HEK293 (cell line): ENCODE data around the gene PARP1.

ENCODE experiments used
- CTCF ChIA-PET: fragments of 350-600 bp; formaldehyde crosslinking; extraction: SDS; loops from one replicate; lab custom pipeline; 2021; ENCODE audit warnings: antibody characterized with exemption; lab: Yijun Ruan, JAX
- POLR2A ChIA-PET: fragments of 300-600 bp; formaldehyde crosslinking; extraction: SDS; loops from one replicate; lab custom pipeline; 2020; ENCODE audit warnings: antibody characterized with exemption, inconsistent platforms; lab: Yijun Ruan, JAX
- H3K27ac ChIP-seq: fragments of 200-500 bp; sonication (Bioruptor generic); 2 replicates; pipeline ENCODE4 v1.5.1; 2014; ENCODE audit warnings: low read depth, low read length, control low read depth, inconsistent platforms; ENCODE audit errors: extremely low read depth
- H3K36me3 ChIP-seq, 2 experiments: fragments of 200-500 bp in 1 of 2; sonication (Bioruptor generic) in 1 of 2; 1 replicate in 1 of 2; 2 replicates in 1 of 2; pipeline ENCODE4 v1.5.1; 2014 to 2017; ENCODE audit warnings: inconsistent platforms in 2 of 2, low read length in 2 of 2; ENCODE audit not compliant: control insufficient read depth in 2 of 2, insufficient read depth in 1 of 2
- H3K4me1 ChIP-seq: fragments of 200-500 bp; sonication (Bioruptor generic); 2 replicates; pipeline ENCODE4 v1.5.1; 2014; ENCODE audit warnings: mild to moderate bottlenecking, low read length, inconsistent platforms; ENCODE audit not compliant: control insufficient read depth, insufficient read depth
- H3K4me3 ChIP-seq: 2 replicates; pipeline ENCODE4 v1.5.1; 2011; ENCODE audit warnings: low read depth, mild to moderate bottlenecking, control low read depth, low read length, moderate library complexity
- H3K9me3 ChIP-seq: fragments of 200-500 bp; sonication (Bioruptor generic); 2 replicates; pipeline ENCODE4 v1.5.1; 2014; ENCODE audit warnings: low read depth, low read length, inconsistent platforms; ENCODE audit not compliant: control insufficient read depth, insufficient read depth
- HOXA7 ChIP-seq: sonication (generic); formaldehyde crosslinking; IDR thresholded peaks from 2 replicates; pipeline ENCODE4 v1.8.1; 2022; ENCODE audit warnings: missing genetic modification reagents, borderline replicate concordance
- KLF10 ChIP-seq: fragments of 450-650 bp; IDR thresholded peaks from 2 replicates; pipeline ENCODE4 v1.5.1; 2018; ENCODE audit warnings: missing biosample characterization, mild to moderate bottlenecking, missing genetic modification characterization
- KLF8 ChIP-seq: fragments of 450-650 bp; formaldehyde crosslinking; IDR thresholded peaks from 2 replicates; pipeline ENCODE4 v1.5.1; 2016; ENCODE audit warnings: missing biosample characterization, missing genetic modification characterization
- YY1 ChIP-seq: fragments of 450-650 bp; formaldehyde crosslinking; IDR thresholded peaks from 2 replicates; pipeline ENCODE4 v1.5.1; 2018; ENCODE audit warnings: missing biosample characterization, missing genetic modification characterization
- ZBTB8A ChIP-seq: fragments of 450-650 bp; formaldehyde crosslinking; IDR thresholded peaks from 2 replicates; pipeline ENCODE4 v1.5.1; 2016; ENCODE audit warnings: missing biosample characterization, missing genetic modification characterization
- ZIC2 ChIP-seq: fragments of 450-650 bp; formaldehyde crosslinking; IDR thresholded peaks from 2 replicates; pipeline ENCODE4 v1.5.1; 2016; ENCODE audit warnings: missing biosample characterization, missing genetic modification characterization
- ZNF175 ChIP-seq: fragments of 450-650 bp; formaldehyde crosslinking; IDR thresholded peaks from 2 replicates; pipeline ENCODE4 v1.5.1; 2016; ENCODE audit warnings: missing biosample characterization, missing genetic modification characterization
- ZNF223 ChIP-seq: fragments of 450-650 bp; formaldehyde crosslinking; IDR thresholded peaks from 2 replicates; pipeline ENCODE4 v1.5.1; 2016; ENCODE audit warnings: missing biosample characterization, missing genetic modification characterization
- ZNF366 ChIP-seq: fragments of 450-650 bp; formaldehyde crosslinking; conservative IDR thresholded peaks from 2 replicates; pipeline ENCODE4 v1.5.1; 2016; ENCODE audit warnings: missing biosample characterization, missing genetic modification characterization
- ZNF501 ChIP-seq: fragments of 450-650 bp; formaldehyde crosslinking; IDR thresholded peaks from 2 replicates; pipeline ENCODE4 v1.5.1; 2016; ENCODE audit warnings: missing biosample characterization, missing genetic modification characterization
- ZNF529 ChIP-seq: fragments of 450-650 bp; formaldehyde crosslinking; IDR thresholded peaks from 2 replicates; pipeline ENCODE4 v1.5.1; 2017; ENCODE audit warnings: missing genetic modification characterization, missing biosample characterization; ENCODE audit not compliant: insufficient replicate concordance
- ZNF654 ChIP-seq: fragments of 450-650 bp; formaldehyde crosslinking; IDR thresholded peaks from 2 replicates; pipeline ENCODE4 v1.5.1; 2016; ENCODE audit warnings: low read depth, missing biosample characterization, missing genetic modification characterization
- ZNF792 ChIP-seq: fragments of 450-650 bp; formaldehyde crosslinking; IDR thresholded peaks from 2 replicates; pipeline ENCODE4 v1.5.1; 2016; ENCODE audit warnings: missing biosample characterization, missing genetic modification characterization
- TF ChIP-seq, protein P1 (sequence below): fragments of 450-650 bp; formaldehyde crosslinking; IDR thresholded peaks from 2 replicates; pipeline ENCODE4 v1.5.1; 2016; ENCODE audit warnings: missing biosample characterization, missing genetic modification characterization
- TF ChIP-seq, protein P2 (sequence below): sonication (generic); formaldehyde crosslinking; IDR thresholded peaks from 2 replicates; pipeline ENCODE4 v1.8.1; 2022; ENCODE audit warnings: mild to moderate bottlenecking, moderate library complexity, missing genetic modification reagents
- TF ChIP-seq, protein P3 (sequence below): fragments of 450-650 bp; formaldehyde crosslinking; optimal IDR thresholded peaks from 2 replicates; pipeline ENCODE3; 2016; ENCODE audit warnings: missing biosample characterization, mild to moderate bottlenecking, missing genetic modification characterization
- TF ChIP-seq, protein P4 (sequence below): fragments of 450-650 bp; formaldehyde crosslinking; IDR thresholded peaks from 2 replicates; pipeline ENCODE4 v1.5.0; 2017; ENCODE audit warnings: missing biosample characterization, missing genetic modification characterization, borderline replicate concordance
- TF ChIP-seq, protein P5 (sequence below): fragments of 450-650 bp; formaldehyde crosslinking; IDR thresholded peaks from 2 replicates; pipeline ENCODE4 v1.5.1; 2017; ENCODE audit warnings: missing biosample characterization, missing genetic modification characterization

PARP1 gene

DNA sequence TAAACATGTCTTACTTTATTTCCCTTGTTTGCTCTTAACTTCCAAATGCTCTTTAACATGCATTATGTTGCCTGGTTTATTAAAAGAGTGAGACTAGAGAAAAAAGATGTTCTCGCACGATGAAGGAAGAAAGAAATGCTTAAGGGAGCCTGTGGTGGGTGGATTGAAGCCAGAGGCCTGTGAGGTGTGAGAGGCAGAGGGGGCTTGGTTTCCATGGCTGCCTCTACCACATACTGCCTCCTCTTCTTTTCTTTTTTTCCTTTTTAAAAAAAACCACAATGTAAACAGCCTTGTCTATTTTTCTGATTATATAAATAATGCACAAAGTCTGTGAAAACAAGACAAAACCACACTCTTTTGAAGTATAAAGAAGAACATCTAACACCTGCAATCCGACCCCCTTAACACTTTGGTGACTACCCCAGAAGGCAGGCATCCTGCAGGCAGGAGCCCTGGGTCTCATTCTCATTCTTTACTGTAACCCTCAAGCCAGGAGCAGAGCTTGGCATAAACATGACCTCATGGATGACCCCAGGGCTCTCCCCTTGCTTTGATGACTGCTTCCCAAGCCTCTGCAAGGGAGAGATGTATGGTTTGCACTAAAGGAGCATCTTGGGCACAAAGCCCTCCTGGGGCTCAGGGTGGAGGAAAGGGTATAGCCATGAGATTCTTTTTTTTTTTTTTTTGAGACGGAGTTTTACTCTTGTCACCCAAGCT is 10.1 kb upstream of the PARP1 start:
- H3K27ac ChIP-seq = no peak overlapping the region
- H3K4me1 ChIP-seq = no peaks in the 10 kb centered on the region
- H3K4me3 ChIP-seq = no peak overlapping the region
- ChIA-PET CTCF (interaction anchor here (0.5 to 10.6 kb wide), 6 partner anchors 10 to 1773 kb away, joined by 3 to 125 read pairs (median 3); partner anchors contain the start of gene PARP1), POLR2A (no interaction called here)
- no peak for TF ChIP-seq ZNF501 (tag by site-specific recombination)
- TF ChIP-seq ZIC2 (tag by site-specific recombination) = peak; percentile 22; the same call in 1 of the 2 replicates
- no peaks in the 10 kb centered on the region for H3K36me3 ChIP-seq
- no peaks in the 10 kb centered on the region for H3K9me3 ChIP-seq

DNA sequence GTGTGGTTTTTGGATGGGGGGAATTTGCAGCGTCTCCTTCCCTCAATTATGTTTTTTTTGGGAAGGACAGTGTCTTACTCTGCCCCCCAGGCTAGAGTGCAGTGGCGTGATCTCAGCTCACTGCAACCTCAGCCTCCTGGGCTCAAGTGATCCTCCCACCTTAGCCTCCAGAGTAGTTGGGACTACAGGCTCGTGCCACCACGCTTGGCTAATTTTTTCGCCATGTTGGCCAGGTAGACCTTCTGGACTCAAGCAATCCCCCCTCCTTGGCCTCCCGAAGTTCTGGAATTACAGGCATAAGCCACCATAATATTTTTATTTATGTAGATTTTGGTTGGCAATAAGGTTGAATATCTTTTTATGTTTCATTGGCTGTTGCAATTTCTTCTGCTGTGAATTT is 9.5 kb upstream of the PARP1 start:
- POLR2A ChIA-PET = interaction anchor here (1.6 kb wide), 1 partner anchor 9 kb away, joined by 9 read pairs; the partner anchor contains the start of gene PARP1
- TF ChIP-seq KLF8 (tag by site-specific recombination) (no peak), ZNF175 (tag by site-specific recombination) (no peak), HOXA7 (CRISPR knock-in tag) (no peak), ZBTB8A (tag by site-specific recombination) (no peak), KLF10 (tag by site-specific recombination) (no peak), ZNF529 (tag by site-specific recombination) (no peak), ZNF654 (tag by site-specific recombination) (no peak), ZNF366 (tag by site-specific recombination) (no peak), ZNF792 (tag by site-specific recombination) (no peak), YY1 (tag by site-specific recombination) (no peak), ZNF223 (tag by site-specific recombination) (no peak)
- TF ChIP-seq, protein P1, sequence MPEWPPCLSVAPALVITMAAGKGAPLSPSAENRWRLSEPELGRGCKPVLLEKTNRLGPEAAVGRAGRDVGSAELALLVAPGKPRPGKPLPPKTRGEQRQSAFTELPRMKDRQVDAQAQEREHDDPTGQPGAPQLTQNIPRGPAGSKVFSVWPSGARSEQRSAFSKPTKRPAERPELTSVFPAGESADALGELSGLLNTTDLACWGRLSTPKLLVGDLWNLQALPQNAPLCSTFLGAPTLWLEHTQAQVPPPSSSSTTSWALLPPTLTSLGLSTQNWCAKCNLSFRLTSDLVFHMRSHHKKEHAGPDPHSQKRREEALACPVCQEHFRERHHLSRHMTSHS = no peak
- TF ChIP-seq, protein P2, sequence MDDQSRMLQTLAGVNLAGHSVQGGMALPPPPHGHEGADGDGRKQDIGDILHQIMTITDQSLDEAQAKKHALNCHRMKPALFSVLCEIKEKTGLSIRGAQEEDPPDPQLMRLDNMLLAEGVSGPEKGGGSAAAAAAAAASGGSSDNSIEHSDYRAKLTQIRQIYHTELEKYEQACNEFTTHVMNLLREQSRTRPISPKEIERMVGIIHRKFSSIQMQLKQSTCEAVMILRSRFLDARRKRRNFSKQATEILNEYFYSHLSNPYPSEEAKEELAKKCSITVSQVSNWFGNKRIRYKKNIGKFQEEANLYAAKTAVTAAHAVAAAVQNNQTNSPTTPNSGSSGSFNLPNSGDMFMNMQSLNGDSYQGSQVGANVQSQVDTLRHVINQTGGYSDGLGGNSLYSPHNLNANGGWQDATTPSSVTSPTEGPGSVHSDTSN = no peak
- TF ChIP-seq, protein P3, sequence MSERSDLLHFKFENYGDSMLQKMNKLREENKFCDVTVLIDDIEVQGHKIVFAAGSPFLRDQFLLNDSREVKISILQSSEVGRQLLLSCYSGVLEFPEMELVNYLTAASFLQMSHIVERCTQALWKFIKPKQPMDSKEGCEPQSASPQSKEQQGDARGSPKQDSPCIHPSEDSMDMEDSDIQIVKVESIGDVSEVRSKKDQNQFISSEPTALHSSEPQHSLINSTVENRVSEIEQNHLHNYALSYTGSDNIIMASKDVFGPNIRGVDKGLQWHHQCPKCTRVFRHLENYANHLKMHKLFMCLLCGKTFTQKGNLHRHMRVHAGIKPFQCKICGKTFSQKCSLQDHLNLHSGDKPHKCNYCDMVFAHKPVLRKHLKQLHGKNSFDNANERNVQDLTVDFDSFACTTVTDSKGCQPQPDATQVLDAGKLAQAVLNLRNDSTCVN = no peak
- TF ChIP-seq, protein P4, sequence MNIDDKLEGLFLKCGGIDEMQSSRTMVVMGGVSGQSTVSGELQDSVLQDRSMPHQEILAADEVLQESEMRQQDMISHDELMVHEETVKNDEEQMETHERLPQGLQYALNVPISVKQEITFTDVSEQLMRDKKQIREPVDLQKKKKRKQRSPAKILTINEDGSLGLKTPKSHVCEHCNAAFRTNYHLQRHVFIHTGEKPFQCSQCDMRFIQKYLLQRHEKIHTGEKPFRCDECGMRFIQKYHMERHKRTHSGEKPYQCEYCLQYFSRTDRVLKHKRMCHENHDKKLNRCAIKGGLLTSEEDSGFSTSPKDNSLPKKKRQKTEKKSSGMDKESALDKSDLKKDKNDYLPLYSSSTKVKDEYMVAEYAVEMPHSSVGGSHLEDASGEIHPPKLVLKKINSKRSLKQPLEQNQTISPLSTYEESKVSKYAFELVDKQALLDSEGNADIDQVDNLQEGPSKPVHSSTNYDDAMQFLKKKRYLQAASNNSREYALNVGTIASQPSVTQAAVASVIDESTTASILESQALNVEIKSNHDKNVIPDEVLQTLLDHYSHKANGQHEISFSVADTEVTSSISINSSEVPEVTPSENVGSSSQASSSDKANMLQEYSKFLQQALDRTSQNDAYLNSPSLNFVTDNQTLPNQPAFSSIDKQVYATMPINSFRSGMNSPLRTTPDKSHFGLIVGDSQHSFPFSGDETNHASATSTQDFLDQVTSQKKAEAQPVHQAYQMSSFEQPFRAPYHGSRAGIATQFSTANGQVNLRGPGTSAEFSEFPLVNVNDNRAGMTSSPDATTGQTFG (tag by site-specific recombination) = no peak
- TF ChIP-seq, protein P5, sequence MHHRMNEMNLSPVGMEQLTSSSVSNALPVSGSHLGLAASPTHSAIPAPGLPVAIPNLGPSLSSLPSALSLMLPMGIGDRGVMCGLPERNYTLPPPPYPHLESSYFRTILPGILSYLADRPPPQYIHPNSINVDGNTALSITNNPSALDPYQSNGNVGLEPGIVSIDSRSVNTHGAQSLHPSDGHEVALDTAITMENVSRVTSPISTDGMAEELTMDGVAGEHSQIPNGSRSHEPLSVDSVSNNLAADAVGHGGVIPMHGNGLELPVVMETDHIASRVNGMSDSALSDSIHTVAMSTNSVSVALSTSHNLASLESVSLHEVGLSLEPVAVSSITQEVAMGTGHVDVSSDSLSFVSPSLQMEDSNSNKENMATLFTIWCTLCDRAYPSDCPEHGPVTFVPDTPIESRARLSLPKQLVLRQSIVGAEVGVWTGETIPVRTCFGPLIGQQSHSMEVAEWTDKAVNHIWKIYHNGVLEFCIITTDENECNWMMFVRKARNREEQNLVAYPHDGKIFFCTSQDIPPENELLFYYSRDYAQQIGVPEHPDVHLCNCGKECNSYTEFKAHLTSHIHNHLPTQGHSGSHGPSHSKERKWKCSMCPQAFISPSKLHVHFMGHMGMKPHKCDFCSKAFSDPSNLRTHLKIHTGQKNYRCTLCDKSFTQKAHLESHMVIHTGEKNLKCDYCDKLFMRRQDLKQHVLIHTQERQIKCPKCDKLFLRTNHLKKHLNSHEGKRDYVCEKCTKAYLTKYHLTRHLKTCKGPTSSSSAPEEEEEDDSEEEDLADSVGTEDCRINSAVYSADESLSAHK = no peak
- Histone ChIP-seq H3K36me3 (no peaks in the 10 kb centered on the region), H3K4me3 (no peak overlapping the region), H3K27ac (no peak overlapping the region), H3K9me3 (no peaks in the 10 kb centered on the region), H3K4me1 (no peaks in the 10 kb centered on the region)
- CTCF ChIA-PET = interaction anchor here (0.6 to 10.6 kb wide), 5 partner anchors 8 to 1773 kb away, joined by 3 to 125 read pairs (median 3); partner anchors contain the start of gene PARP1
